PFSK-1 (cell line): Measurements from ENCODE around the gene USH2A.

Experiments used
- FOXP2 ChIP-seq: optimal IDR thresholded peaks from 2 replicates; pipeline ENCODE3; 2011; ENCODE audit warnings: borderline replicate concordance, control low read depth, inconsistent platforms; ENCODE audit not compliant: insufficient read depth; ENCODE audit errors: extremely low read length, extremely low read depth
- POLR2AphosphoS5 ChIP-seq: IDR thresholded peaks from 2 replicates; pipeline ENCODE4 v1.6.1; 2012; ENCODE audit warnings: low read depth, mild to moderate bottlenecking, control low read depth, low read length, moderate library complexity
- SIN3A ChIP-seq: IDR thresholded peaks from 2 replicates; pipeline ENCODE4 v1.6.1; 2012; ENCODE audit warnings: mild to moderate bottlenecking, low read length, moderate library complexity, borderline replicate concordance; ENCODE audit not compliant: insufficient read depth
- TAF1 ChIP-seq: IDR thresholded peaks from 2 replicates; pipeline ENCODE4 v1.6.1; 2012; ENCODE audit warnings: low read length, control low read depth, borderline replicate concordance; ENCODE audit not compliant: insufficient read depth
- TF ChIP-seq, protein P1 (sequence below), 2 experiments: IDR thresholded peaks; 2 replicates each; pipeline versions ENCODE4 v1.6.1 to v1.8.0; 2011 to 2012; ENCODE audit warnings: low read depth in 2 of 2, low read length in 2 of 2, control low read depth in 1 of 2, inconsistent platforms in 1 of 2, mild to moderate bottlenecking in 1 of 2, moderate library complexity in 1 of 2; ENCODE audit not compliant: insufficient read depth in 1 of 2

USH2A gene

DNA sequence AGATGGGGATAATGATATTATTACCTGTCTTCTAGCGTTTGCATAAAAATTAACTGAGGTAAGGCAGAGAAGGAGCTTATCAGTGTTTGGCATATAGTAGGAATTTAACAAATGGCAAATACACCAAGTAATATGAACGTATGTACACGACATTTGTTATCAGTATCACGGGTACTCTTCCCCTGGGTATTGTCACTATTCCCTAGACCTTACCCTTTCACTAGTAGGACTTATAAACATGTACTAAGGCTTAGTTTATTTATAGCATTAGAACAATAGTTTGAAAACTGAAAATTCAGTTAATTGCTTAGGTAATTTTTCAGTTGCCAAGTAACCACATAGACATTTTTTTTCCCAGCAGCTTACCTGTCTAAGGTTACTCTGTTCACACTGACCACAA is 669.1 kb downstream of the USH2A start:
- no peak for TF ChIP-seq SIN3A
- TF ChIP-seq, protein P1, sequence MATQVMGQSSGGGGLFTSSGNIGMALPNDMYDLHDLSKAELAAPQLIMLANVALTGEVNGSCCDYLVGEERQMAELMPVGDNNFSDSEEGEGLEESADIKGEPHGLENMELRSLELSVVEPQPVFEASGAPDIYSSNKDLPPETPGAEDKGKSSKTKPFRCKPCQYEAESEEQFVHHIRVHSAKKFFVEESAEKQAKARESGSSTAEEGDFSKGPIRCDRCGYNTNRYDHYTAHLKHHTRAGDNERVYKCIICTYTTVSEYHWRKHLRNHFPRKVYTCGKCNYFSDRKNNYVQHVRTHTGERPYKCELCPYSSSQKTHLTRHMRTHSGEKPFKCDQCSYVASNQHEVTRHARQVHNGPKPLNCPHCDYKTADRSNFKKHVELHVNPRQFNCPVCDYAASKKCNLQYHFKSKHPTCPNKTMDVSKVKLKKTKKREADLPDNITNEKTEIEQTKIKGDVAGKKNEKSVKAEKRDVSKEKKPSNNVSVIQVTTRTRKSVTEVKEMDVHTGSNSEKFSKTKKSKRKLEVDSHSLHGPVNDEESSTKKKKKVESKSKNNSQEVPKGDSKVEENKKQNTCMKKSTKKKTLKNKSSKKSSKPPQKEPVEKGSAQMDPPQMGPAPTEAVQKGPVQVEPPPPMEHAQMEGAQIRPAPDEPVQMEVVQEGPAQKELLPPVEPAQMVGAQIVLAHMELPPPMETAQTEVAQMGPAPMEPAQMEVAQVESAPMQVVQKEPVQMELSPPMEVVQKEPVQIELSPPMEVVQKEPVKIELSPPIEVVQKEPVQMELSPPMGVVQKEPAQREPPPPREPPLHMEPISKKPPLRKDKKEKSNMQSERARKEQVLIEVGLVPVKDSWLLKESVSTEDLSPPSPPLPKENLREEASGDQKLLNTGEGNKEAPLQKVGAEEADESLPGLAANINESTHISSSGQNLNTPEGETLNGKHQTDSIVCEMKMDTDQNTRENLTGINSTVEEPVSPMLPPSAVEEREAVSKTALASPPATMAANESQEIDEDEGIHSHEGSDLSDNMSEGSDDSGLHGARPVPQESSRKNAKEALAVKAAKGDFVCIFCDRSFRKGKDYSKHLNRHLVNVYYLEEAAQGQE (IDR thresholded peaks at IDR 0.05; ENCODE audit: insufficient read depth in 1 of 2, low read depth in 2 of 2, low read length in 2 of 2): no peak
- no peak for TF ChIP-seq POLR2AphosphoS5
- TF ChIP-seq TAF1: no peak
- no peak for TF ChIP-seq FOXP2

DNA sequence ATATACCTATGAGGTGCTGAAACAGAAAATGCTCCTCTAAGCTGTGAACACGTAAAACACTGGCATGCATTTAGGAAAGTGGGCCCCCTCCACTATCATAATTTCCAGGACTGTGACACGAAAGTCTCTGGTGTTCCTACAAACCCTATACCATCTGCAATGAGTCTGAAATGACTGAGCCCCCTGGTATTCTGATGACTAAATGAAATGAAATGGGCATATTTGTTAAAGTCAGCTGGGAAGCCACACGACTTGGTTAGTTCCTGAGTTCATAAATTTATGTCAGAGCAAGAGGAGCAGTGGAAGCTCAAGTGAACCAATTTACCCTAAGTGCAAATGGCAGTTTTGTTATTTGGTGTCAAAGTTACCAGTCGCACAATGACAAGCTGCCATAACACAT is 673.8 kb downstream of the USH2A start:
- TF ChIP-seq POLR2AphosphoS5 (no peak), SIN3A (no peak), TAF1 (no peak)

DNA sequence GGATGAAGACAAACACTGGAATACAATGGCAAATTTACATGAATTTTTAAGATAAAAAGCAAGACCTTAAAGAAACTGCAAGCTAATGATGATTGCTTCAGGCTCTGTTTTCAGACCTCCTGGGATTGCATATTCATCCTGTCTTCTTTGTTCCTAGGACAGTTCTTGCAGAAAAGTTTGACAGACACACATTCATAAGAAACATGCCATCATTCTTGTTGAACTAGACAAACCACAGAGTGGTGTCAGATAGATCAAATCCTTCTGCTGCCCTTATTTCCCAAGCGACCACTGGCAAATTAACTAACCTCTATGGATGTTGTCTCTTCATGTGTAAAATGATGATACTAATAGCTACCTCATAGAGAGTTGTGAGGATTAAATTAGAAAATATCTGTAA is 674.8 kb downstream of the USH2A start:
- TF ChIP-seq POLR2AphosphoS5 (no peak), FOXP2 (no peak), SIN3A (no peak)
- TF ChIP-seq, protein P1 (IDR thresholded peaks at IDR 0.05; ENCODE audit: insufficient read depth in 1 of 2, low read depth in 2 of 2, low read length in 2 of 2): no peak

DNA sequence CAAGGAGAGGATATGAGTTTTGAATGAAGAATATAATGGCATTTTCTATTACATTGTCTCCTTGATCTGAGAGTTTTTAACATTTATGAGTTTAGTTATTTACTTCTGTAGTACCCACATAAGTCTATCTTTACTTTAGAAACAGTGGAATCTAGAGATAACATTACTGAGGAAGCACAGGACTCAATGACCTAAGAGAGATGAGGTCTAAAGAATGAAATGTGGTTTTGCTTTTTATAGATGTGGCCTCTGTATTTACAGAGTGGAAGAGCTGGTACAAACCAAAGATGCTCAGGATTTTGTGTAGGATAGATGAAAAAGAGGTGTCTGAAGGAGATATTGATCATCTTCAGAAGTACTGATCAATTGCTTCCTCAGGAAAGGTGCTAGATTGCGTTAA is 678.8 kb downstream of the USH2A start:
- TF ChIP-seq SIN3A: no peak
- TF ChIP-seq, protein P1 (IDR thresholded peaks at IDR 0.05; ENCODE audit: insufficient read depth in 1 of 2, low read depth in 2 of 2, low read length in 2 of 2): no peak
- no peak for TF ChIP-seq TAF1
- no peak for TF ChIP-seq FOXP2
- TF ChIP-seq POLR2AphosphoS5: no peak

DNA sequence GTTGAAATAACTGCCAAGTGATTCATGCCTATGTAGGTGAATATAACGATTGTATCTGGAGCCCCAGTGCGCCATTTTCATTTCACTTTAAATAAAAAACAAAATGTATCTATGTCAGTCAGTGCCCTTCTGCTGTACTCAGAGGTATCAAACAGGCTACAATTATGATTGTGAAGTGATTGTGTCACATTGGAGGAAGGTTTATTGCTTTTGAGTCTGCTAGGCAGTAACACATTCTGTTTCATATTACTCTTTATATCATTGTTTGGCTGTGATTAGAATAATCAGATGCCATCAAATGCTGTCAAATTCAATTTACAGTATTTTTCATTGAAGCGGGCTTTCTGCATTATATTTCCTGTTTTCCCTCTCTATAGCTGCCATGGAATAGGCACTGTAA is 684.2 kb downstream of the USH2A start:
- no peak for TF ChIP-seq FOXP2
- TF ChIP-seq POLR2AphosphoS5: no peak
- TF ChIP-seq SIN3A: no peak
- TF ChIP-seq, protein P1 (IDR thresholded peaks at IDR 0.05; ENCODE audit: insufficient read depth in 1 of 2, low read depth in 2 of 2, low read length in 2 of 2): no peak
- no peak for TF ChIP-seq TAF1
